H9 (cell line): ENCODE data around the gene ULK4. TPM values are rescaled to one million over a fixed set of nuclear protein-coding genes. Genes with fewer than 3 reads are reported as not detected.

ENCODE experiments used
- DNase-seq: peaks from one replicate; pipeline ENCODE4 v3.0.0-alpha.2; 2017
- H2AFZ ChIP-seq: one replicate; pipeline ENCODE4 v1.6.1; 2013; ENCODE audit warnings: mild to moderate bottlenecking, low read length, control low read depth, moderate library complexity
- H2AK5ac ChIP-seq: 2 replicates; pipeline ENCODE4 v1.6.1; 2013; ENCODE audit warnings: low read length, control low read depth, mixed read lengths; ENCODE audit not compliant: insufficient read length
- H2BK120ac ChIP-seq: one replicate; pipeline ENCODE4 v1.6.1; 2013; ENCODE audit warnings: low read depth, mild to moderate bottlenecking, low read length, control low read depth, inconsistent platforms; ENCODE audit not compliant: poor library complexity, severe bottlenecking
- H2BK12ac ChIP-seq: 2 replicates; pipeline ENCODE4 v1.6.1; 2013; ENCODE audit warnings: low read length, control low read depth, mixed read lengths, low read depth; ENCODE audit not compliant: insufficient read length
- H2BK15ac ChIP-seq: 2 replicates; pipeline ENCODE4 v1.6.1; 2013; ENCODE audit warnings: low read depth, low read length, control low read depth
- H2BK20ac ChIP-seq: one replicate; pipeline ENCODE4 v1.6.1; 2013; ENCODE audit warnings: low read depth, mild to moderate bottlenecking, low read length, control low read depth, inconsistent platforms; ENCODE audit not compliant: poor library complexity, severe bottlenecking
- H2BK5ac ChIP-seq: 2 replicates; pipeline ENCODE4 v1.6.1; 2013; ENCODE audit warnings: low read length, control low read depth, mixed read lengths; ENCODE audit not compliant: insufficient read length
- H3K14ac ChIP-seq: 2 replicates; pipeline ENCODE4 v1.6.1; 2013; ENCODE audit warnings: low read length, control low read depth; ENCODE audit not compliant: insufficient read depth
- H3K18ac ChIP-seq: 2 replicates; pipeline ENCODE4 v1.6.1; 2013; ENCODE audit warnings: low read depth, mild to moderate bottlenecking, mixed read lengths, low read length, control low read depth; ENCODE audit not compliant: insufficient read length
- H3K23ac ChIP-seq: 2 replicates; pipeline ENCODE4 v1.6.1; 2013; ENCODE audit warnings: low read length, control low read depth, mixed read lengths, low read depth; ENCODE audit not compliant: insufficient read length
- H3K23me2 ChIP-seq: 2 replicates; pipeline ENCODE4 v1.6.1; 2013; ENCODE audit warnings: low read depth, mild to moderate bottlenecking, mixed read lengths, low read length, control low read depth; ENCODE audit not compliant: insufficient read length, poor library complexity, severe bottlenecking
- H3K27ac ChIP-seq: 2 replicates; pipeline ENCODE4 v1.5.1; 2013; ENCODE audit warnings: low read length, control low read depth, mixed read lengths, low read depth; ENCODE audit not compliant: insufficient read length
- H3K27me3 ChIP-seq: 2 replicates; pipeline ENCODE4 v1.6.1; 2013; ENCODE audit warnings: low read length, control low read depth, inconsistent platforms; ENCODE audit not compliant: insufficient read depth
- H3K4ac ChIP-seq: 2 replicates; pipeline ENCODE4 v1.6.1; 2013; ENCODE audit warnings: low read depth, mild to moderate bottlenecking, control low read depth, inconsistent platforms, low read length, moderate library complexity
- H3K4me1 ChIP-seq: 2 replicates; pipeline ENCODE4 v1.6.1; 2013; ENCODE audit warnings: low read length, control low read depth, inconsistent platforms; ENCODE audit not compliant: insufficient read depth
- H3K4me2 ChIP-seq: 2 replicates; pipeline ENCODE4 v1.6.1; 2013; ENCODE audit warnings: low read length, control low read depth, mixed read lengths; ENCODE audit not compliant: insufficient read length, insufficient read depth
- H3K56ac ChIP-seq: 2 replicates; pipeline ENCODE4 v1.6.1; 2013; ENCODE audit warnings: low read depth, mild to moderate bottlenecking, mixed read lengths, low read length, control low read depth; ENCODE audit not compliant: insufficient read length
- H3K79me1 ChIP-seq: 2 replicates; pipeline ENCODE4 v1.6.1; 2013; ENCODE audit warnings: low read depth, mild to moderate bottlenecking, moderate library complexity, low read length, control low read depth, inconsistent platforms; ENCODE audit not compliant: insufficient read depth, poor library complexity, severe bottlenecking
- H3K79me2 ChIP-seq: 2 replicates; pipeline ENCODE4 v1.6.1; 2013; ENCODE audit warnings: low read length, control low read depth, inconsistent platforms; ENCODE audit not compliant: insufficient read depth
- H3K9ac ChIP-seq: 2 replicates; pipeline ENCODE4 v1.6.1; 2013; ENCODE audit warnings: low read length, control low read depth, mixed read lengths; ENCODE audit not compliant: insufficient read length; ENCODE audit errors: extremely low read depth
- H3K9me3 ChIP-seq: one replicate; pipeline ENCODE4 v1.6.1; 2013; ENCODE audit warnings: low read depth, low read length, inconsistent platforms; ENCODE audit not compliant: control insufficient read depth
- H3T11ph ChIP-seq: one replicate; pipeline ENCODE4 v1.6.1; 2013; ENCODE audit warnings: mild to moderate bottlenecking, low read length, control low read depth, inconsistent platforms
- H4K20me1 ChIP-seq: one replicate; pipeline ENCODE4 v1.6.1; 2013; ENCODE audit not compliant: control insufficient read depth, insufficient read length, insufficient read depth
- H4K5ac ChIP-seq: 2 replicates; pipeline ENCODE4 v1.6.1; 2013; ENCODE audit warnings: low read depth, mild to moderate bottlenecking, mixed read lengths, low read length, control low read depth; ENCODE audit not compliant: insufficient read length
- H4K8ac ChIP-seq: replicated peaks from 2 replicates; pipeline ENCODE4 v1.6.1; 2013; ENCODE audit warnings: low read length, control low read depth, mixed read lengths, low read depth; ENCODE audit not compliant: insufficient read length
- H4K91ac ChIP-seq: 2 replicates; pipeline ENCODE4 v1.6.1; 2013; ENCODE audit warnings: low read depth, mild to moderate bottlenecking, moderate library complexity, mixed read lengths, low read length, control low read depth; ENCODE audit not compliant: insufficient read length
- H3K27ac Mint-ChIP-seq, 3 experiments: 2 replicates in 2 of 3; 3 replicates in 1 of 3; pipeline ENCODE4 v1.8.0; 2020 to 2021; ENCODE audit warnings: mixed read lengths in 3 of 3, mild to moderate bottlenecking in 1 of 3, moderate library complexity in 1 of 3
- H3K27me3 Mint-ChIP-seq: 2 replicates; pipeline ENCODE4 v1.8.0; 2021; ENCODE audit warnings: low read depth, mild to moderate bottlenecking, moderate library complexity, mixed read lengths
- H3K36me3 Mint-ChIP-seq, 3 experiments: 2 replicates in 2 of 3; 3 replicates in 1 of 3; pipeline ENCODE4 v1.8.0; 2020 to 2021; ENCODE audit warnings: low read depth in 3 of 3, mixed read lengths in 3 of 3; ENCODE audit not compliant: insufficient read depth in 1 of 3
- H3K4me1 Mint-ChIP-seq, 2 experiments: 2 replicates each; pipeline ENCODE4 v1.8.0; 2020; ENCODE audit warnings: mixed read lengths in 2 of 2
- H3K4me3 Mint-ChIP-seq, 2 experiments: 2 replicates in 1 of 2; 3 replicates in 1 of 2; pipeline ENCODE4 v1.8.0; 2020 to 2021; ENCODE audit warnings: mild to moderate bottlenecking in 2 of 2, mixed read lengths in 2 of 2, moderate library complexity in 1 of 2
- H3K9me3 Mint-ChIP-seq, 2 experiments: 2 replicates in 1 of 2; 3 replicates in 1 of 2; pipeline ENCODE4 v1.8.0; 2020; ENCODE audit warnings: mild to moderate bottlenecking in 2 of 2, mixed read lengths in 2 of 2, moderate library complexity in 1 of 2
- WGBS: extraction: QIAGEN DNeasy Blood & Tissue Kit; methylation state at CpG from one replicate; pipeline ENCODE4 v1.1.7; 2013; ENCODE audit warnings: missing lambda C conversion rate, low lambda C conversion rate, mixed read lengths; ENCODE audit not compliant: insufficient read length; ENCODE audit errors: extremely low coverage; 5-methylcytosine and 5-hydroxymethylcytosine counted together
- total RNA-seq: library from RNA; stranded (reverse); gene quantifications from 2 replicates; pipeline ENCODE4 v1.2.1, GENCODE V29; 2021
- TF ChIP-seq, protein P1 (sequence below): fragments of 200-600 bp; sonication (generic); conservative IDR thresholded peaks from 3 replicates; pipeline ENCODE4 v1.8.0; 2021; ENCODE audit warnings: antibody characterized with exemption, mild to moderate bottlenecking

ULK4 gene
- total RNA-seq, 1 experiment from 2014 or later = 12.9 TPM

DNA sequence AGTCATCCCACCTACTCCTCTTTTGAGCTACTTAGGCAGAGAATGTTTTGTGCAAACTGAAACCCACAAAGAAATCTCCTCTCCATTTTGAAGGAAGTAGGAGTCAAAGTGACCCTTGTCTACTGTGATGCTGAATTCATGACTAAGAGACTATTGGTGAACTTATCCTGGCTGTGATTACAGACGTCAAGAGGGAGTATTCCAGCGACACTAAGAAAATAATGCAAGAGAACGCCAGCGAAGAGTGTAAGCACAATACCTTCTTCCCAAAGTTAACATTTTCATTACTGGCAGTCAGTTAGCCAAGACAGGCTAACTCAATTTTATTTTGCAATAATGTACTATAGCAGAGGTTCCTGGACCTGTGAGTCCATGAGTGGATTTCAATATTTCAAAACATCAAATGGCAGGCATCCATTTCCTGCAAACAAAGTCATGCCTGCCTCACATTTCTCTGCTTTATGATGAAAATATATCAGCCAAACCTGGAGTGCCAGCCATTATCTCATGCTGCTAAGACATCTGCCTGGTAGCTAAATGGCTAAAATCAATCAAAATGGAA lies 703.6 kb downstream of the ULK4 start:
- H3K23ac ChIP-seq = no peak overlapping the region
- H4K5ac ChIP-seq = no peak overlapping the region
- TF ChIP-seq, protein P1, sequence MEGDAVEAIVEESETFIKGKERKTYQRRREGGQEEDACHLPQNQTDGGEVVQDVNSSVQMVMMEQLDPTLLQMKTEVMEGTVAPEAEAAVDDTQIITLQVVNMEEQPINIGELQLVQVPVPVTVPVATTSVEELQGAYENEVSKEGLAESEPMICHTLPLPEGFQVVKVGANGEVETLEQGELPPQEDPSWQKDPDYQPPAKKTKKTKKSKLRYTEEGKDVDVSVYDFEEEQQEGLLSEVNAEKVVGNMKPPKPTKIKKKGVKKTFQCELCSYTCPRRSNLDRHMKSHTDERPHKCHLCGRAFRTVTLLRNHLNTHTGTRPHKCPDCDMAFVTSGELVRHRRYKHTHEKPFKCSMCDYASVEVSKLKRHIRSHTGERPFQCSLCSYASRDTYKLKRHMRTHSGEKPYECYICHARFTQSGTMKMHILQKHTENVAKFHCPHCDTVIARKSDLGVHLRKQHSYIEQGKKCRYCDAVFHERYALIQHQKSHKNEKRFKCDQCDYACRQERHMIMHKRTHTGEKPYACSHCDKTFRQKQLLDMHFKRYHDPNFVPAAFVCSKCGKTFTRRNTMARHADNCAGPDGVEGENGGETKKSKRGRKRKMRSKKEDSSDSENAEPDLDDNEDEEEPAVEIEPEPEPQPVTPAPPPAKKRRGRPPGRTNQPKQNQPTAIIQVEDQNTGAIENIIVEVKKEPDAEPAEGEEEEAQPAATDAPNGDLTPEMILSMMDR = no peak
- H2BK20ac ChIP-seq = no peak overlapping the region
- no peaks in the 10 kb centered on the region for H3K9me3 ChIP-seq
- H3K4ac ChIP-seq = no peak overlapping the region
- Mint-ChIP-seq H3K4me1 (no peaks in the 10 kb centered on the region; a peak in 1 of 4 replicates), H3K4me3 (no peak overlapping the region), H3K9me3 (peaks cover 0 to 2% of the 10 kb centered on the region in 2 experiments; a peak in 2 of 5 replicates), H3K36me3 (no peaks in the 10 kb centered on the region; a peak in 1 of 7 replicates), H3K27me3 (no peaks in the 10 kb centered on the region), H3K27ac (no peak overlapping the region)
- H3K23me2 ChIP-seq = no peaks in the 10 kb centered on the region
- H2BK120ac ChIP-seq = no peak overlapping the region
- no peak overlapping the region for H2BK12ac ChIP-seq
- H3K18ac ChIP-seq = no peak overlapping the region
- H3T11ph ChIP-seq = no peak overlapping the region
- no peaks in the 10 kb centered on the region for H4K20me1 ChIP-seq
- H3K79me1 ChIP-seq = no peaks in the 10 kb centered on the region
- H3K9ac ChIP-seq = no peak overlapping the region
- no peaks in the 10 kb centered on the region for H3K79me2 ChIP-seq
- no peak overlapping the region for H2AK5ac ChIP-seq
- no peak overlapping the region for H3K14ac ChIP-seq
- no peak overlapping the region for H4K8ac ChIP-seq
- no peaks in the 10 kb centered on the region for H3K27me3 ChIP-seq
- H3K4me1 ChIP-seq = 0 out of 2 replicates have a peak, but pooled peaks cover 5% of the 10 kb centered on the region
- no peak overlapping the region for H4K91ac ChIP-seq
- no peak overlapping the region for H3K27ac ChIP-seq
- H2BK15ac ChIP-seq = no peak overlapping the region
- WGBS = no CpG with 5 or more reads among the region's 4 CpGs
- no peak overlapping the region for H2BK5ac ChIP-seq
- no peak overlapping the region for H3K4me2 ChIP-seq
- no peak for DNase-seq
- H2AFZ ChIP-seq = no peak overlapping the region
- H3K56ac ChIP-seq = no peak overlapping the region
